AG20443 (cell line): Measurements from ENCODE around the gene RASSF4.

Experiments
- DNase-seq: peaks from one replicate; pipeline ENCODE4 v3.0.0; 2012; ENCODE audit warnings: low spot score, mixed read lengths

The RASSF4 gene, protein sequence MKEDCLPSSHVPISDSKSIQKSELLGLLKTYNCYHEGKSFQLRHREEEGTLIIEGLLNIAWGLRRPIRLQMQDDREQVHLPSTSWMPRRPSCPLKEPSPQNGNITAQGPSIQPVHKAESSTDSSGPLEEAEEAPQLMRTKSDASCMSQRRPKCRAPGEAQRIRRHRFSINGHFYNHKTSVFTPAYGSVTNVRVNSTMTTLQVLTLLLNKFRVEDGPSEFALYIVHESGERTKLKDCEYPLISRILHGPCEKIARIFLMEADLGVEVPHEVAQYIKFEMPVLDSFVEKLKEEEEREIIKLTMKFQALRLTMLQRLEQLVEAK

GRCh38 chr10:44959247-44960087, at the start of gene RASSF4:
Gene RASSF4 (plus strand): TSS chr10:44959802. CDS start chr10:44970203, 10,401 bp downstream.
- peak; percentile 99 for DNase-seq

- DNase-seq = no peak
Observed at GRCh38 chr10:44909910-44910309, 49.7 kb upstream of the RASSF4 start.

- no peak for DNase-seq
Observed at GRCh38 chr10:44910602-44911001, 49.0 kb upstream of the RASSF4 start.

DNA sequence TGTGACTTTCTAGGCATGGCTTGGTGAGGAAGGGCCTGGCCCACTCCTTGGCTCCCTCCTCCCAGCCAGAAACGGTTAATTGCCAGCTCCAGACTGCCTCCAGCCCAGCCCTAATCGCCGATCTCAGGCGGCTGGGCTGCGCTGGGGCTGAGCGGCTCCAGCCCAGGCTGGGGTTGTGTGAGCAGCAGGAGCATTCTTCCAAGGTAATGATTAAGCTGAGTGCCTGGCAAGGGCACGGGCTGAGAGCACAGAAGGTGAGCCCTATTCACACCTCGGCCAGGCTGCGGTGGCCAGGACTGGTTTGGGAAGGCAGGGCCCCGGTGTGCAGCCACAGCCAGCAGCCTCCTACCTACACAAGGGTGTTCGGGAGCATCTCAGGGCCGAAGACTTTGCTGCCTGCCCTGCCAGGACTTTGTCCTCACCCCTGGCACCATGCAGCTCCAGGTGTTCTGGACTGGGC, 48.5 kb upstream of the RASSF4 start, which contains the start of gene TMEM72:
TSS of gene TMEM72 (plus strand) at position 257 of the 460 bp plus-strand sequence. CDS start at position 433, 176 bp downstream.
- DNase-seq = peak; percentile 62

GRCh38 chr10:44911951-44912350, 47.7 kb upstream of the RASSF4 start:
- DNase-seq = no peak

- no peak for DNase-seq
Observed at GRCh38 chr10:44913350-44914081, 46.1 kb upstream of the RASSF4 start.

- no peak for DNase-seq
Observed at GRCh38 chr10:44914891-44915290, 44.7 kb upstream of the RASSF4 start.

DNA sequence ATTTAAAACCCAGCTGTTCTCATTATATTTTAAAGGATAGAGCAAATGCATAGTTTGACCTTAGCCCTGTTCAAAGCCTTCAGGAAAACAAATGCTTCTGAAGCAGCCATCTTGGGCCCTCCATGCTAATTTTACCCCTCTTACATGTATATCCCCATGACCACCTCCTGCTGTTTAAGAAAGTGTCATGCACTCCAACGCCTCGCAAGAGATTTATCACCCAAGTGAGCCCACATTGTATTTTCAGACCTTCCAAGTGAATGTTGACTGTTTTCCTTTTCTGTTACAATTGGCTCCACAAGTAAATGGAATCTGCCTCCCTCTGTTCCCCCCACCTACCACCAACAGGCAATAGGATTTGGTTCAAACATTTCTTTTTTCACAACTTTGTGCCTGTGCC, 43.2 kb upstream of the RASSF4 start:
- no peak for DNase-seq

- DNase-seq = no peak
Observed at GRCh38 chr10:44917848-44918247, 41.8 kb upstream of the RASSF4 start.

DNA sequence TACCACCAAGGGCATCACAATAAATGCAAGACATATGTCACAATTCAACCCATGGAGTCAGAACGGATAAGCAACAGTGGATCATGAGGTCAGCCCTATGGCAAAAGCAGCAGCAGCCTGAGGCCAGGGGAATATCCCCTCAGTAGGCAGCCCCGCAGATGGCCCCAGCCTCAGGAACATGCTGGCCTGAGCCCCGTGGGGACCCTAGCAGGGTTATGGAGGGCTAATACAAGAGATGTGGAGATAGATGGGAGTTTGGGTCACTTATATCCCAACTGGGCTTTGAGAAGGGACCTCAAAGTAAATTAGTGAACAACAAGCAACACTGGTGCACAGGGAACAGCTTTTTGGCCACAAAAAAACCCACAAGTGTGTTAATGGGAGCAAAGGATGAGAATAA, 39.4 kb upstream of the RASSF4 start:
- no peak for DNase-seq

- DNase-seq = no peak
Observed at GRCh38 chr10:44921061-44921460, 38.5 kb upstream of the RASSF4 start.

DNA sequence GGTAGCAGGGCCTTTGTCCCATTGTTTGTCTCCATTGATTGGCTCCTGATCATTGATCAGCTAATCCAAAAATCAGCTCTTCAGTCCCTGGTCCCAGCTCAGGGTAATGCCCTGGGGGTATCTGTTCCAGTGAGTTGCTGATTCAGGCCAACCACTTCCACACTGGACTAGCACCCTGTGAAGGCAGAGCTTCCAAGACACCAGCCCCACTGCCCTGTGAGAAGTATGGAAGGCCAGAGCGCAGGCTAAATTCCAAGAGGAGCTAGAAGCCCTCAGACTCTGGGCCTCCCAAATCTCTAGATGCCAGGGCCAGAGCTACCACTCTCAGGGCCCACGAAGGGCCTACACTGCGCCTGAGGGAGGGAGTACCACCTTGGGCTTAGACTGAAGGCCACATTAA, 38.1 kb upstream of the RASSF4 start:
- no peak for DNase-seq

- DNase-seq = no peak
Observed at GRCh38 chr10:44922021-44922420, 37.6 kb upstream of the RASSF4 start.

GRCh38 chr10:44922796-44923545, 36.6 kb upstream of the RASSF4 start:
- no peak for DNase-seq

GRCh38 chr10:44923611-44924010, 36.0 kb upstream of the RASSF4 start:
- DNase-seq = no peak

DNA sequence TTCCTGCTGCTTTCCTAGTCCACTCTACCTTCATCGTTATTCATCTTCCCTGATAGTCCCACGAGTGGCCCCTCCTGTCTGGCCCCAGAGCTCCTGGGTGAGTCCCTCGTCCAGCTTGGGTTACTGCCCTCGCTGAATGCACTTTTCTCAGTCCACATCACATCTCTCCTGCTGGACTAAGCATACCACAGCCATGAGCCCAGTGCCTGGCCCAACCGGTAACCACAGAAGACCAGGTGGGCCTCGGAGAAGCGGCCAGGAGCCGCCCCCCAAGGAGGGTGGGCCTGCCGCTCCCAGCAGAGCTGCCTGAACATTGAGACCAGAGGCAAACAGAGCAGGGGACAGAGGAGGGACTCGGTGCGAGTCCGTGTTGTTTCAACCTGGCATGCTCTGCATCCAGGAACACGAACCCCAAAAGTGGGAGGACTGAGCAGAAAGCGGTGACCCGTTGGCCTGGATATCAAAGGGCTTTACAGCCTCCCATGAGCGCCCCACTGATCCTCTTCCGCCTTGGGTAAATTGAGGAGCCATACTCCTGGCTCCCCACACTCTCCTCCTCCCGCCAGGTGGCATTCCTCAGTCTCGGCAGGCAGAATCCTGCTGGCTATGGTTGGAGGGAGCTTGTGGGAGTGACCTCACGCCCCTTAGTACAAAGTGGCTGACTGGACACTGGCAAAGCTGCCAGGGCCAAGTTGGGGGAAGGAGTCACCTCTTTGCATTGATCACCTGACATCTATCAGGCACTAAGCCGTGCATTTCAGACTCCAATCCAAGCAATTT, 35.2 kb upstream of the RASSF4 start:
- no peak for DNase-seq

DNA sequence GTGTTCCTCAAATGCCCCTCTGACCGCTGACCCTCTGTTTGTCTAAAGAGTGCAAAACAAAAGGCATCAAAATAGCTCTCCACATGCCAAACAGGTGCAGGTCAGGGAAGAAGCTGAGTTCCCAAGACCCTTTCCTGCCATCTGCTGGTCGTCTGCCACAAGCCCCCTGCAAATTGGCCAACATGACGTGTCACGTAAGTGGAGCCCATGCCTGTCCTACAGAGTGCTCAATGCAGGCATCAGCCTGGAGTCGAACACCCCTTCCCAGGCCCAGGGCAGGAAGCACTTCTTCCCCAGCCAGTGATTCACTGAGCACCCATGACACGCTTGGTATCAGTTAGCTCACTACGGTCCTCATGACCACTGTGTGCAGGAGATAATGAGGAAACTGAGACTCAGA, 34.4 kb upstream of the RASSF4 start:
- DNase-seq = no peak

DNA sequence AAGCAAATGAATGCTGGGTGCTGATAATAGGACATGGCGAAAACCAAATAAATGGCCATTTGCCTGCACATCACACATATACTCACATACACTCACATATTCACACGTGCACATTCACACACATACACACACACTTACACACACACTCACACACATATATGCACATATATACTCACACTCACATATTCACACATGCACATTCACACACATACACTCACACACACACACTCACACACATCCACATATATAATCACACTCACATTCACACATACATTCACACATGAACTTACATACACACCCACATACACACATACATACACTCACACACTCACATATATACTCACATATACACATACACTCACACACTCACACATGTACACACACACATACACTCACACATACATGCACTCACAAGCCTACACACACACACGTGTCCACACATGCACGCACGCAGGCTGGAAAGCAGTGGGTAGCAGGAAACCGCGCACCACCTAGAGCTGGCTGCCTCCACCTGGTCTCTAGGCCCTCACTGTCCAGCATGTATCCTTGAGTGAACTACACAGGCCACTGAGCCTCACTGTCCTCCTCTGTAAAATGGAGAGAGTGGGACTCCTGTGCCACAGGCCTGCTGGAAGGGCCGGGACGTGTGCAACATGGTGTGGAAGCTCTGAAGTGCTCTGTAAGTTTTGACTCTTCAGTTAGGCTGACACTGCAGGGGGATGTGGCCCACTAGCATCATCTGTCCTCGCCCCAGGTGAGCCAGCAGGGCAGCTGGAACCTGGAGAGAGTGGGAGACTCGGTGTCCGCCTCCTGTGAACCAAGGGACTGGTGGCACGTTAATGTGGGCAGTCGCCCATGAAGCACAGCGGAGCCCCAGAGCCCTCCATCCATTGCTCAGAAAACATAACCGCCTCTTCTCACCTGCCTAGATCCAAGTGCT, 33.5 kb upstream of the RASSF4 start:
- DNase-seq = no peak

DNA sequence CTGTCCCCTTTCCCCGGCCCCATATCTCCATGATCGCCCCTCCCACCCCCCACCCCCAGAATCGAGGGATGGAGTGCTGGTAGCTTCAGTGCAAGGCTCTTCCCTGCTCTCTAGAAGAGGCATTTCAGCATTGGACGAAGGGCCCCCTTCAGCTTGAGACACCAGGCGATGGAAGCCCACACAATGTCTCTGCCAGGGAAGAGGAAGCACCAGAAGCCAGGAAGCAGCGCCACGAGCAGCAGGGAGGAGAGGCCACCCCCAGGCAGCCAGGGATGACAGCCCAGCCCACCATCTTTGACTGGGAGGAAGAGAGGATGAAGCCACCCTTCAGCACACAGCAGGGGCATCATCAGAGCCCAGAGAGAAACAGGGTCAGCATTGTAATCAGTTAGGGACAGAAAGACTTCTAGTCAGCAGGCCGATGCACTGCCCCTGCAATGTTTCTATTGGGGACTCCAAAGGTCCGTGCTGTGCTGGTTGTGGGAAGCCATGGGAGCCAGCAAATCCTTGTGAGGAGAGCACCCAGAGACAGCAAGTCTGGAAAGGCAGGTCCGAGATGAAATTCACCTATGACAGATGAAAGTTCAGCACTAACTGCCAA, 32.8 kb upstream of the RASSF4 start:
- no peak for DNase-seq
